HFFc6 (cell line): Measurements from ENCODE around the gene RFPL3. TPM values are rescaled to one million over a fixed set of nuclear protein-coding genes. Genes with fewer than 3 reads are reported as not detected.

Source experiments
- DNase-seq: peaks from one replicate; pipeline ENCODE4 v3.0.0-alpha.2; 2018
- H3K27ac Mint-ChIP-seq: 2 replicates; pipeline ENCODE4 v1.8.0; 2020; ENCODE audit warnings: mild to moderate bottlenecking, mixed read lengths
- H3K27me3 Mint-ChIP-seq: 2 replicates; pipeline ENCODE4 v1.8.0; 2021; ENCODE audit warnings: mild to moderate bottlenecking, moderate library complexity, mixed read lengths; ENCODE audit not compliant: insufficient read depth
- H3K36me3 Mint-ChIP-seq: 2 replicates; pipeline ENCODE4 v1.8.0; 2021; ENCODE audit warnings: low read depth, mixed read lengths
- H3K4me1 Mint-ChIP-seq: 2 replicates; pipeline ENCODE4 v1.8.0; 2020; ENCODE audit warnings: low read depth, mixed read lengths
- H3K4me3 Mint-ChIP-seq: 2 replicates; pipeline ENCODE4 v1.8.0; 2020; ENCODE audit warnings: mild to moderate bottlenecking, moderate library complexity, mixed read lengths
- H3K9me3 Mint-ChIP-seq: 2 replicates; pipeline ENCODE4 v1.8.0; 2020; ENCODE audit warnings: mild to moderate bottlenecking, mixed read lengths
- total RNA-seq, 6 experiments: library from RNA; stranded (reverse); fragmentation: NEBNext Ultra II Directional; extraction: Animal tissue kit (Norgen Biotek cat#: 25700); gene quantifications; 2 replicates in 1 of 6; 3 replicates in 5 of 6; pipeline ENCODE4 v1.2.3, GENCODE V29; 2021
- TF ChIP-seq, protein P1 (sequence below): fragments of 200-600 bp; sonication (generic); IDR thresholded peaks from 2 replicates; pipeline ENCODE4 v1.5.0; 2021; ENCODE audit warnings: antibody characterized with exemption, mild to moderate bottlenecking

RFPL3 gene
- total RNA-seq, 6 experiments from 2014 or later, result not detected

DNA sequence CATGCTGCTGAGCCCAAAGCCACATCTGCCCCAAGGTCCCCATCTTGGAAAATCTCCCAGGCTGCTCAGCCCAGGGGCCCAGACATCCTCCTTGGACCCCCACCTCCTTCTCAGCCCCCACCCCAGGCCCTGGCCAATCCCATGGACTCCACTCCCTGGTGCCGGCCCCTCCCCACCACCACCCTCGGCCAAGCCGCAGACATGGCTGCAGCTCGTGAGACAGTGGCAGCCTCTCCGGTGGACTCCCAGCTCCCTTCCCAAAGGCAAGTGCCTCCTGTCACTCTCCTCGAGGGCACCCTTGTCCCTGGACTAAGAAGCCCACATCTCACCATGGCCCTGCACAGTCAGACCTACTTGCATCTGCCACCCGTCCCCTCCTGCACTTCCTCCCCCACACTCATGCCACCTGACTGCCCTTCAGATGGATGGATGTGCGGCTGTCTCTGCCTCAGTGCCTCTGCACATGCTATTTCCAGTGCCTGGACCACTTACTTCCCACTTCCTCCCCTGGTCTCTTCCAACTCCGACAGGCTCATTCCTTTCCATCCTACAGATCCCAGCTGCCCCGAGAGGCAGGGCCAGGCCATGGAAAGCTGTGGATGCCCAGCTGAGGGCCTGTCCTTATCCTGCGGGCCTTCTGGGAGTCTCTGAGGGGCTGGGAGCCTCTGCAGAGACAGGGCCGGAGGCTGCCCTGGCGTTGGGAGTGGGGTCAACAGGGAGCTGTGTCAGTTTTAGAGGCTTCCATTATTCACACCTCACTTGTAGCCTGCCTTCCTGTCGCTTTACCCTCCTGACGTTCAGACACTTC lies 25.5 kb upstream of the RFPL3 start:
- H3K4me1 Mint-ChIP-seq, result no peaks in the 10 kb centered on the region
- H3K4me3 Mint-ChIP-seq, result no peak overlapping the region
- TF ChIP-seq, protein P1, sequence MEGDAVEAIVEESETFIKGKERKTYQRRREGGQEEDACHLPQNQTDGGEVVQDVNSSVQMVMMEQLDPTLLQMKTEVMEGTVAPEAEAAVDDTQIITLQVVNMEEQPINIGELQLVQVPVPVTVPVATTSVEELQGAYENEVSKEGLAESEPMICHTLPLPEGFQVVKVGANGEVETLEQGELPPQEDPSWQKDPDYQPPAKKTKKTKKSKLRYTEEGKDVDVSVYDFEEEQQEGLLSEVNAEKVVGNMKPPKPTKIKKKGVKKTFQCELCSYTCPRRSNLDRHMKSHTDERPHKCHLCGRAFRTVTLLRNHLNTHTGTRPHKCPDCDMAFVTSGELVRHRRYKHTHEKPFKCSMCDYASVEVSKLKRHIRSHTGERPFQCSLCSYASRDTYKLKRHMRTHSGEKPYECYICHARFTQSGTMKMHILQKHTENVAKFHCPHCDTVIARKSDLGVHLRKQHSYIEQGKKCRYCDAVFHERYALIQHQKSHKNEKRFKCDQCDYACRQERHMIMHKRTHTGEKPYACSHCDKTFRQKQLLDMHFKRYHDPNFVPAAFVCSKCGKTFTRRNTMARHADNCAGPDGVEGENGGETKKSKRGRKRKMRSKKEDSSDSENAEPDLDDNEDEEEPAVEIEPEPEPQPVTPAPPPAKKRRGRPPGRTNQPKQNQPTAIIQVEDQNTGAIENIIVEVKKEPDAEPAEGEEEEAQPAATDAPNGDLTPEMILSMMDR, result no peak
- no peak overlapping the region for H3K27ac Mint-ChIP-seq
- no peak for DNase-seq
- H3K36me3 Mint-ChIP-seq, result no peaks in the 10 kb centered on the region
- peaks cover 23% of the 10 kb centered on the region for H3K27me3 Mint-ChIP-seq
- H3K9me3 Mint-ChIP-seq, result no peaks in the 10 kb centered on the region; the same call in 1 of the 2 replicates

DNA sequence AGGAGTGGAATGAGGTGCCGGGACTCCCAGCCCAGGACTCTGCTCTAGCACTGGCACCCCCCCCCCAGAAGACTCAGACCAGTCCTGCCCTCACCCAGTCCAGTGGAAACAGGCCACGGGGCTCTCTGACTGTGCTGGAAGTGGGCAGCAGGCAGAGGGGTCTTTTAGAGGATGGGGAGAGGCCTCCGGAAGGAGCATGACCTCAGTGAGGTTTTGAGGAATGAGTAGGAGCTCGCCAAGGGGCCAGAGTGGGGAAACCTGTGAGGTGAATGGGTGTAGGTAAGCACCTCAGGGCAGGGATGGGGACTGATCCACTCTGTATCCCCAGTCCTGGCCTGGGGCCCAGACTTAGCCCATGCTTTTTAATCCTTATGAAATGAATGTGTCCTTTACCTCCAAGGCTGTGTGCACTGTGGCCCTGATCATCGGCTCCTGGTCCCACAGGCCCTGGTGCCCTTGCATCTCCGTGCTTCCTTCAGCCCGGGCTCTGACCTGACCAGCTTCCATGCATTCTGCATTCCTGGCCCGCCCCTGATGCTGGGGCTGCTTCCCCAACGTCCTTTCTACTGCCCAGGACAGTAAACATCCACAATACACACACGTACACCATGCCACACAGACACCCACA lies 24.4 kb upstream of the RFPL3 start:
- Mint-ChIP-seq H3K36me3 (no peaks in the 10 kb centered on the region), H3K9me3 (no peaks in the 10 kb centered on the region)

DNA sequence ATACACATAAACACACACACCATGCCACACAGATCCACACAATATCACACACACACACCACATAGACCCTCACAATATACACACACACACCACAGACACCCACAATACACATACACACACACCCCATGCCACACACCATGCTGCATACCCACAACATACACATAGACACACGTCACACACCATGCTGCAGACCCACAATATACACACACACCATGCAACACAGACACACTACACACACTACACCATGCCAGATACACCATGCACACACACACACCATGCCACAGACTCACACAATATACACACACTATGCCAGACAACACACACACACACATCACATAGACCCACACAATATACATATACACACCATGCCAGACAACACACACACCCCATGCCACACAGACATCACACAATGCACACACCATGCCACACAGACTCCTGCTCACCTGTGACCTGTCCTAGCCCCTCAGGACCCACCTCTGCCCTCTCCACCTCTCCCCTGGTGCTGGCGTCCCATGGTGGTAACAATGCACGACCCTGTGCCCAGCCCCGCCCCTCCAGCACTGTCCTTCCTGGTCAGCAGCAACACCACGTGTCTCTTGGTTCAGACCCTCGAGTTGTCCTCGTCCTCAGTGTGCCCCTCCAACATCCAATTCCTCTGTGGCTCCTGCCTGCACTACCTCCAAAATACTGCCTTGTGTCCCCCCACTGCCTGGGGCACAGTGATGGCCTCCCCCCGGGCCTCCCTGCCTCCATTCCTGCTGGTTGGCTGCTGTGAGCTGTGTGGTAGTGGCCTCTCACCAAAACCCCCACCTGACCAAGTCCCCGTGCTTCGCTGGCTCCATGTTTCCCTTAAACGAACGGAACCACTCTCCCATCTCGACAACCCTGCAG lies 23.7 kb upstream of the RFPL3 start:
- H3K9me3 Mint-ChIP-seq, result no peaks in the 10 kb centered on the region
- no peaks in the 10 kb centered on the region for H3K4me1 Mint-ChIP-seq
- no peak for DNase-seq
- H3K4me3 Mint-ChIP-seq, result no peak overlapping the region
- TF ChIP-seq, protein P1, result no peak
- H3K36me3 Mint-ChIP-seq, result no peaks in the 10 kb centered on the region
- peaks cover 26% of the 10 kb centered on the region for H3K27me3 Mint-ChIP-seq
- no peak overlapping the region for H3K27ac Mint-ChIP-seq

More for the DNA sequence above, 24.4 kb upstream of the RFPL3 start:
- TF ChIP-seq, protein P1, result no peak
- DNase-seq, result no peak
- no peaks in the 10 kb centered on the region for H3K4me1 Mint-ChIP-seq
- H3K27ac Mint-ChIP-seq, result no peak overlapping the region
- H3K27me3 Mint-ChIP-seq, result peaks cover 24% of the 10 kb centered on the region
- H3K4me3 Mint-ChIP-seq, result no peak overlapping the region

DNA sequence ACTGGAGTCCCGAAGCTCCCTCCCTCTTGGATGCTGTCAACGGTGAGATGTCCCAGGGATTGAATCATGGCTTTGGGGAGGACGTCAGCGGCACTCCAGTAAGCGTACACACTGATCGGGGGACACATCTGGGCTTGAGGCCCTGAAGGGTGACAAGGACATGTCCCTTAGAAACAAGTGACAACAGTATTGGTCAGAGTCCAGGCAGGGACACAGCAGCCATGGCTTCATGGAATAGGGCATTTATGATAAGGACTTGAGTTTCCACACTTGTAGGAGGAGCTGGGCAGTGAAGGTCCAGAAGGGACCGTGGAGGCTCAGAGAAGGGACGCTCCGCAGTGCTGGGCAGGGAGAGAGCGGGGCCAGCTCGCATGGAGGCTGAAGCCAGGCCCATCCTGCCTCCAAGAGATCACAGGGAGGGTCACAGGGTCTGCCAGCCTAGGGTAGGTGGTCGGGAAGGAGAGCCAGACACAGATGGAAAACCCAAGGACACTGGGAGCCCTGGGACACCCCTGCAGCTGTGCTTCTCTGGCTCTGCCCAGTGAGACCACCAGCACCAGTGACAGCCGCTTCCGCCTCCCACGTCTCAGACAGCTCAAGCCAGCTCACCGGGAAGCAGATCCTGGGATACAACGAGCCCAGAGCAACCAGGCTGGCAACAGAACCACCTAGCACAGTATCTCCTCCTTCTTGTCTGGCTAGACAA lies 22.9 kb upstream of the RFPL3 start:
- Mint-ChIP-seq H3K27ac (no peak overlapping the region), H3K36me3 (no peaks in the 10 kb centered on the region), H3K4me1 (no peaks in the 10 kb centered on the region), H3K27me3 (peaks cover 28% of the 10 kb centered on the region), H3K4me3 (no peak overlapping the region), H3K9me3 (no peaks in the 10 kb centered on the region)
- DNase-seq, result no peak
- TF ChIP-seq, protein P1, result no peak

DNA sequence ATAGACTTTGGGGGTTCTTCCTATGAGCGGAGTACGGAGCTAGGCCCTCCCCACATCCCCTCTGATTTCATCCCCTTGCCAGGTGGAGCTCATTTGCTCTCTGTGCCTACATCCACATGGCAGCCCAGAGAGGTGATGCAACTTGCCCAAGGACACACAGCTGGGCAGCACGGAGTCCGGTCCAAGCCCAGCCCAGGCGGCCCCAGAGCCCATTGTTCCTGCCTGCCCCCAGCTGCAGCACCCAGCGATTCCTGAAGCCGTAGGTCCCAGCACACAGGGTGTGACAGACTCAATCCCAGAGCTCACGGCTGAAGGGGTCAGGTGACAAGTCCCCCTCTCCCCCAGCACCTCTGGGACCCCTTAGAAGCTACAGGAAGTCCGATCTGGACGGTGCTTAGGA lies 22.2 kb upstream of the RFPL3 start:
- TF ChIP-seq, protein P1, result no peak
- Mint-ChIP-seq H3K9me3 (no peaks in the 10 kb centered on the region), H3K27me3 (peaks cover 34% of the 10 kb centered on the region), H3K27ac (no peak overlapping the region), H3K4me1 (no peaks in the 10 kb centered on the region), H3K4me3 (no peak overlapping the region), H3K36me3 (no peaks in the 10 kb centered on the region)
- DNase-seq, result no peak
